ENCODE results near the gene RPL18A.

Gene RPL18A

GRCh38 chr19:17859533-17860330 is at the start of gene RPL18A:
Gene RPL18A (plus strand): TSS chr19:17859910. CDS start chr19:17859957, 47 bp downstream.
- DNase-seq (peak; percentile 97 to 99), ATAC-seq (peak; percentile 95)
- no peaks in the 10 kb centered on the region for H3K27me3 Mint-ChIP-seq
- peak within 1 kb of the TSS; percentile 93 to 99 for H3K4me3 Mint-ChIP-seq
- H3K27ac Mint-ChIP-seq = peak within 1 kb of the TSS; percentile 98 to 100
- no peaks in the 10 kb centered on the region for H3K9me3 Mint-ChIP-seq
- H3K4me1 Mint-ChIP-seq = peaks cover 65% of the 10 kb centered on the region

DNA sequence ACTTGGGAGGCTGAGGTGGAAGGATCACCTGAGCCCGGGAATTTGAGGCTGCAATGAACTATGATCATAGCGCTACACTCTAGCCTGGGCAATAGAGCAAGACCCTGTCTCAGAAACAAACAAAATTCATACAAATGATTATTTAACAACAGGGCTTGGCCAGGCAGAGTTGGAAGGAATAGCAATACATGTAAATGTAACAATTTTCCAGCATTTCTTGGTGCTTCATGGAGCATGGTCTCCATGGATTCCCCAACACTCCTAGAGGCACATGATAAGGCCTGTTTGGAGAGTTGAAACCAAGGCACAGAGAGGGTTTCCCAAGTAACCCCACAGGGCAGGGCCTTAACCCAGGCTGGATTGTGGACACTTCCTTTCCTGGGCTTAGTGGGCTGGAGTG is 48.6 kb upstream of the RPL18A start:
- H3K9me3 Mint-ChIP-seq = no peaks in the 10 kb centered on the region
- DNase-seq = no peak
- no peak overlapping the region for H3K4me3 Mint-ChIP-seq
- no peaks in the 10 kb centered on the region for H3K27me3 Mint-ChIP-seq
- no peak overlapping the region for H3K27ac Mint-ChIP-seq
- no peak for ATAC-seq
- H3K4me1 Mint-ChIP-seq = peaks cover 27% of the 10 kb centered on the region

DNA sequence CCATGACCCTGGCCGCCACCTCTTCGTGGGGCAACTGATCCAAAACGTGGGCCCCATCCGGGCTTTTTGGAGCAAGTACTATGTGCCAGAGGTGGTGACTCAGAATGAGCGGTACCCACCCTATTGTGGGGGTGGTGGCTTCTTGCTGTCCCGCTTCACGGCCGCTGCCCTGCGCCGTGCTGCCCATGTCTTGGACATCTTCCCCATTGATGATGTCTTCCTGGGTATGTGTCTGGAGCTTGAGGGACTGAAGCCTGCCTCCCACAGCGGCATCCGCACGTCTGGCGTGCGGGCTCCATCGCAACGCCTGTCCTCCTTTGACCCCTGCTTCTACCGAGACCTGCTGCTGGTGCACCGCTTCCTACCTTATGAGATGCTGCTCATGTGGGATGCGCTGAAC is 48.0 kb upstream of the RPL18A start:
- no peak for ATAC-seq
- peaks cover 24% of the 10 kb centered on the region for H3K4me1 Mint-ChIP-seq
- H3K9me3 Mint-ChIP-seq = no peaks in the 10 kb centered on the region
- H3K27ac Mint-ChIP-seq = no peak overlapping the region
- H3K27me3 Mint-ChIP-seq = no peaks in the 10 kb centered on the region
- no peak for DNase-seq
- no peak overlapping the region for H3K4me3 Mint-ChIP-seq

DNA sequence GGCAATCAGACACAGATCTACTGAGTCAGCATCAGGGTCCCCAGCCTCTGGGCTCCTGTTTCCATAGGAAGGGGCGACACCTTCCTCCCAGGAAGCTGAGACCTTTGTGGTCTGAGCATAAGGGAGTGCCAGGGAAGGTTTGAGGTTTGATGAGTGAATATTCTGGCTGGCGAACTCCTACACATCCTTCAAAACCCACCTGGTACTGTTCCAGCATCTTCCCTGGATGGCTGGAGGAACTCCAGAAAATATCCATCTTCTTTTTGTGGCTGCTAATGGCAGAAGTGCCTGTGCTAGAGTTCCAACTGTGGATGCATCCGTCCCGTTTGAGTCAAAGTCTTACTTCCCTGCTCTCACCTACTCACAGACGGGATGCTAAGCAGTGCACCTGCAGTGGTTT is 47.6 kb upstream of the RPL18A start:
- DNase-seq (no peak), ATAC-seq (no peak)
- H3K27me3 Mint-ChIP-seq = no peaks in the 10 kb centered on the region
- H3K4me3 Mint-ChIP-seq = no peak overlapping the region
- H3K27ac Mint-ChIP-seq = no peak overlapping the region
- H3K9me3 Mint-ChIP-seq = no peaks in the 10 kb centered on the region
- peaks cover 19% of the 10 kb centered on the region for H3K4me1 Mint-ChIP-seq

- Mint-ChIP-seq H3K27me3 (no peaks in the 10 kb centered on the region), H3K27ac (no peak overlapping the region), H3K9me3 (no peaks in the 10 kb centered on the region), H3K4me3 (no peak overlapping the region), H3K4me1 (peaks cover 5% of the 10 kb centered on the region)
- no peak for DNase-seq
- ATAC-seq = no peak
Measured at GRCh38 chr19:17817668-17818363, 41.9 kb upstream of the RPL18A start.

DNA sequence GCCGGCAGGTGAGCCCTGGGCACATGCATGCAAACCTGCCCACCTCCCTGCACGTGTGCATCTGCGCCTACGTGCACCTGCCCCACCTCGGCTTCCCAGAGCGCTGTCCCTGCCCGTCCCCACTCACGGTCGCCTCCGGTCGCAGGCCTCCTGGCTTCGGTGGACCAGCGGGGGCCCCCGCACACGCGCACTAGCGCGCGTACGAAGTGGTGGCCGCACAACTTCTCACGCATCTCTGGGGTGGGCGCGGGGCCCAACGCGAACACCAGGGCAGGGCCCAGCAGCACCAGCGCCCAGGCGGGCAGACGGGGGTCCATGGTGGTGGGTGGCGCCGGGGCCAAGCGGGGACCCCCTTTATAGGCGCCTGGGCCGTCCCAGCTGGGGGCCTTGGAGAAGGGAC is 38.5 kb upstream of the RPL18A start, which contains the start of gene INSL3:
Gene INSL3 (minus strand): TSS at position 330 of the 400 bp plus-strand sequence. CDS start 13 bp downstream, at position 317.
- Mint-ChIP-seq H3K4me3 (no peak within 1 kb of the TSS), H3K27ac (peak within 1 kb of the TSS in 1 of 2 donors; percentile 19), H3K4me1 (no peaks in the 10 kb centered on the region), H3K9me3 (no peaks in the 10 kb centered on the region), H3K27me3 (no peaks in the 10 kb centered on the region)
- ATAC-seq = peak; percentile 53
- DNase-seq = no peak

- Mint-ChIP-seq H3K4me1 (peaks cover 6% of the 10 kb centered on the region), H3K27me3 (no peaks in the 10 kb centered on the region), H3K9me3 (no peaks in the 10 kb centered on the region), H3K4me3 (no peak overlapping the region), H3K27ac (no peak overlapping the region)
- ATAC-seq = peak; percentile 29
- DNase-seq = no peak
Measured at GRCh38 chr19:17824339-17824738, 35.4 kb upstream of the RPL18A start.

GRCh38 chr19:17826508-17827056 is 33.1 kb upstream of the RPL18A start:
- ATAC-seq (no peak), DNase-seq (no peak)
- Mint-ChIP-seq H3K27ac (no peak overlapping the region), H3K4me3 (no peak overlapping the region), H3K4me1 (peaks cover 11% of the 10 kb centered on the region), H3K9me3 (no peaks in the 10 kb centered on the region), H3K27me3 (no peaks in the 10 kb centered on the region)

DNA sequence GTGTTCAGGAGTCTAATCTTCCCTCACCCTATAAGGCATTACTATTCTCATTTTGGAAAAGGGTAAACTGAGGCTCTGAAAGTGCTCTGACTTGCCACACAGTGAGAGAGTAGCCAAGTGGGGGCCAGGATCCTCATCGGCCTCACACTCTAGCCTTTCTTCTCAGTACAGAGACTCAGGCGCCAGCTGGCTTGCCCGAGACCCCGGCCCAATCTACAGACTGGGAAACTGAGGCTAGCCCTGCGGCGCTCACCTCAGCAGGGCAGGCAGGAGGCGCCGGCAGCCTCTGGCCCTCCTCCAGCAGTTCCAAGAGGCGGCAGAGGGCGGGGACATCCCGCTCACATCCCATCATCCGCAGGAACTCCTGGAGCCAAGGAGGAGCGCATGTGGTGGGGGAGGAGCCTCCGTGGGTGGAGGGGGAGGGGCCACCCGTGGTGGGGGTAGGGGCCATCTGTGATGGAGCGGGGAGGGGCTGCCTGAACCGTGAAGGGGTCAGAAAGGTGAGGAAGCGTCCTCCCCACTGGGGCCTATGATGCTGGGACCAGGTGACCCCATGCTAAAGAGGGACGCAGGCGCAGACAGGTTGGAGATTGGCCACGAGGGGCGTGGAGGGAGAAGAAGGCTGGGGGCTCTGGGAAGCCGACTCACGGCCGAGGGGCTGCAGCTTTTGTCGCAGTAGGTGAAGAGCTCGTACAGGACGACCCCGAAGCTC is 29.7 kb upstream of the RPL18A start:
- H3K27me3 Mint-ChIP-seq = no peaks in the 10 kb centered on the region
- peaks cover 11% of the 10 kb centered on the region for H3K4me1 Mint-ChIP-seq
- no peak for ATAC-seq
- no peak overlapping the region for H3K4me3 Mint-ChIP-seq
- no peak for DNase-seq
- no peaks in the 10 kb centered on the region for H3K9me3 Mint-ChIP-seq
- peak overlapping the region in 1 of 2 donors; percentile 45 for H3K27ac Mint-ChIP-seq

DNA sequence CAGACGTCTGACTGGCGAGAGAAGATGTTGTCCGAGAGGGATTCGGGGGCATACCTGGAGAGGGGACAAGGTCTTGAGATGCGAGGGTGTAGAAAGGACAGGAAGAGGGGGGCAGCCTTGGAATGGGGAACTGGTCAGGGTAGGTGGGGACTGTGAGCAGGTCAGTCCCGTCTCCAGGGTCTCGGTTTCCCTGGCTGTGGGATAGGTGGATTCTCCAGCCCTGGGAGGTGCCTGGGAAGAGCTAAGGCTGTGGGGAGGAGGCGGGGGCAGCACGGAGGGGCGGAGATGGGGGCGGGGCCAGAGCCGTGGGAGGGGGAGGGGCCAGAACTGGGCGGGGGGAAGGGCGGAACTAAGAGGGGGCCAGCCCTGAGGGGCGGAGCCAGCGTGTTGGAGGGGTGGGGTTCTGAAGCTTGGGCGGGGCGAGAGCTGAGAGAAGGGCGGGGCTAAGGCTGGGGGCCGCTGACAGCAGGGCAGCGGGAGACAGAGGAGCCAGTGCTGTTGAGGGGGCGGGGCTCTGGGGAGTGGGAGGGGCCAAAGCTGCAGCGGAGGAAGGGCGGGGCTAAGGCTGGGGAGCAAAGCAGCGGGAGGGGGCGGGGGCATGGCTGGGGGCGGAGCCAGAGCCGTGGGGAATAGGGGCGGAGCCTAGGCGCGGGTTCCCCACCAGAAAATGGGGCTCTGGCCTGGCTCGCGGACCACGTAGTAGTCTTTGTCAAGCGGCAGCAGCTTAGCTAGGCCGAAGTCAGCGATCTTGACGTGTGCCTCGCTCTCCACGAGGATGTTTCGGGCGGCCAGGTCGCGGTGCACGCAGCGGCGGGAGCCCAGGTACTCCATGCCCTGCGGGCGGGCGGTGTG is 28.9 kb upstream of the RPL18A start:
- peak; percentile 43 to 53 for DNase-seq
- peak overlapping the region in 1 of 2 donors; percentile 45 for H3K27ac Mint-ChIP-seq
- H3K4me1 Mint-ChIP-seq = peaks cover 17% of the 10 kb centered on the region
- no peaks in the 10 kb centered on the region for H3K27me3 Mint-ChIP-seq
- H3K9me3 Mint-ChIP-seq = no peaks in the 10 kb centered on the region
- H3K4me3 Mint-ChIP-seq = no peak overlapping the region
- peak; percentile 63 for ATAC-seq

DNA sequence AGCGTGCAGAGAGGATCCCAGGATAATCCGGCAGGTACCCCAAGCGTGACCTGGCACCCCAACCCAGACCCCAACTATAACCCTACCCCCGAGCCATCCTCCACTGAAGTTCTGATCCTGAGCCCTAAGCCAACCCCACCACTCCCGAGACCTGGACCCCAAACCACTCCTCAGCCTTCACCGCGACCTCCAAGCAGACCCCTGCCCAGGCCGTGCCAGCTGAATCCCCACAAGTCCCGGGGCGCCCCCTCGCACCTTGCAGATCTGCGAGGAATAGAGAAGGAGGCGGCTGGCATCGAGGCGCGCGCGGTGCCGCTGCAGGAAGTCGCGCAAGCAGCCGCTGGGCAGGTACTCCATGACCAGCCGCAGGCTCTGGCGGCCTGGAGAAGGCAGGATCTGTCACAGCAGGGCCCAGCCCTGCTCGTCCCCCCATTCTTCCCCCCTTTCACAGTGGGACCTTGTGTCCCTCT is 28.3 kb upstream of the RPL18A start:
- no peak for ATAC-seq
- no peaks in the 10 kb centered on the region for H3K9me3 Mint-ChIP-seq
- H3K27me3 Mint-ChIP-seq = no peaks in the 10 kb centered on the region
- peaks cover 24% of the 10 kb centered on the region for H3K4me1 Mint-ChIP-seq
- no peak overlapping the region for H3K27ac Mint-ChIP-seq
- DNase-seq = no peak
- no peak overlapping the region for H3K4me3 Mint-ChIP-seq

DNA sequence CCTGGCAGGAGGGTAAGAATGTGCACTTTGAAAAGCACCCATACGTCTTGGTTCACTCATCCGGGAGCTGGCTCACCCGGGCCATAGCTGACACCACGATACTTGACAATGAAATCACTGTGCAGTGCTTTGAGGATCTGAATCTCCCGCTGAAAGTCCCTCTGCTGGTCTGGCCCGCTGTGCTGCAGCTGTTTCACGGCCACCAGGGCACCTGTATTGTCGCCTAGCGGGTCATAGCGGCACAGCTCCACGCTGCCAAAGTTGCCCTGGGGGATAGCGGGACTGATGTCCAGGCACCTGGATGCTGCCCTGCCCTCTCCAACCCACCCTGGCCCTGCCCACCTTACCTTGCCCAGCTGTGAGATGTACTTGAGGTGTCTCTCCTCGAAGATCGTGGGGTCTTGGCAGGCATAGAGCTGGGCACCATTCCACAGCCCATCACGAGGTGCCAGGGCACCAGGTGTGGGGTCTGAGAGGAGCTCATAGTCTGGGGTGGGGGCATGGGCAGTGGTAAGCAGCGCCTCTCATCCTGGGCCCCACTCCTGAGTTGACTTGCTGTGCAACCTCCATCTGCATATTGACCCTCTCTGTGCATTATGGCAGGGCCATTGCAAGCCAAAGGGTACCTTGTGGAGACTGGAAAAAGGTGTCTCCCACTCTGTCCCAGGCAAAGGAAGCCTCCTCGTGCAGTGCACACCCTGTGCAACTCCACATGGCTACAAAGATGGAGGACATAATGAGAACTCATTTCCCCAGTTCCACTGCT is 27.1 kb upstream of the RPL18A start:
- H3K9me3 Mint-ChIP-seq = no peaks in the 10 kb centered on the region
- H3K27ac Mint-ChIP-seq = no peak overlapping the region
- ATAC-seq = no peak
- H3K4me1 Mint-ChIP-seq = peaks cover 28% of the 10 kb centered on the region
- no peak for DNase-seq
- no peak overlapping the region for H3K4me3 Mint-ChIP-seq
- H3K27me3 Mint-ChIP-seq = no peaks in the 10 kb centered on the region

GRCh38 chr19:17834350-17835181 is 25.1 kb upstream of the RPL18A start:
- no peaks in the 10 kb centered on the region for H3K27me3 Mint-ChIP-seq
- ATAC-seq = peak; percentile 35
- H3K4me3 Mint-ChIP-seq = no peak overlapping the region
- no peak for DNase-seq
- H3K9me3 Mint-ChIP-seq = no peaks in the 10 kb centered on the region
- H3K27ac Mint-ChIP-seq = peak overlapping the region; percentile 40 to 75
- H3K4me1 Mint-ChIP-seq = peaks cover 27% of the 10 kb centered on the region
